DMS 273 (cell line): ENCODE results near the gene TRIM15.
"Not testable (repeated sequence)": the region's sequence is repeated elsewhere in the genome, so short reads cannot be mapped to it uniquely, and the experiment has no call there.

Experiments used
- DNase-seq: peaks from one replicate; lab custom pipeline; 2025; ENCODE audit not compliant: unreplicated experiment; lab: John Stamatoyannopoulos, UW

TRIM15 gene

GRCh38 chr6:30162265-30163089 is 869 bp upstream of the TRIM15 start:
- no peak for DNase-seq

- peak; percentile 35 for DNase-seq
Measured at GRCh38 chr6:30163918-30164654, 740 bp downstream of the TRIM15 start.

GRCh38 chr6:30164714-30165113 is 1.4 kb downstream of the TRIM15 start:
- no peak for DNase-seq

- DNase-seq: not testable (repeated sequence)
Measured at GRCh38 chr6:30165238-30165637, 1.9 kb downstream of the TRIM15 start.

GRCh38 chr6:30167101-30167500 is 3.8 kb downstream of the TRIM15 start:
- DNase-seq: no peak

GRCh38 chr6:30168741-30169140 is 5.4 kb downstream of the TRIM15 start:
- DNase-seq: no peak

- peak; percentile 74 for DNase-seq
Measured at GRCh38 chr6:30169658-30170614, 6.6 kb downstream of the TRIM15 start.

GRCh38 chr6:30171677-30172471 is 8.5 kb downstream of the TRIM15 start:
- DNase-seq: peak; percentile 69

GRCh38 chr6:30172681-30173080 is 9.3 kb downstream of the TRIM15 start:
- no peak for DNase-seq

- no peak for DNase-seq
Measured at GRCh38 chr6:30175765-30176164, 12.4 kb downstream of the TRIM15 start.

- DNase-seq: no peak
Measured at GRCh38 chr6:30178837-30179236, 15.5 kb downstream of the TRIM15 start.

- no peak for DNase-seq
Measured at GRCh38 chr6:30180145-30180544, 16.8 kb downstream of the TRIM15 start.

- no peak for DNase-seq
Measured at GRCh38 chr6:30184417-30185031, 21.2 kb downstream of the TRIM15 start.

- no peak for DNase-seq
Measured at GRCh38 chr6:30185846-30186484, 22.6 kb downstream of the TRIM15 start.

GRCh38 chr6:30188541-30188940 is 25.2 kb downstream of the TRIM15 start:
- no peak for DNase-seq

GRCh38 chr6:30192076-30192475 is 28.7 kb downstream of the TRIM15 start:
- no peak for DNase-seq

- peak; percentile 31 for DNase-seq
Measured at GRCh38 chr6:30194797-30195690, 31.7 kb downstream of the TRIM15 start.

- DNase-seq: no peak
Measured at GRCh38 chr6:30195951-30196350, 32.6 kb downstream of the TRIM15 start.
